Keratinocyte (primary cell): ENCODE measurements around the gene RRP9. TPM values are rescaled to one million over a fixed set of nuclear protein-coding genes. Genes with fewer than 3 reads are reported as not detected.

Source experiments
- DNase-seq: peaks from one replicate; pipeline ENCODE4 v3.0.0-alpha.2; 2011; ENCODE audit warnings: low read depth, missing footprints, low spot score
- FAIRE-seq: peaks from 2 replicates; lab custom pipeline; 2011; peaks lifted over from hg19 to GRCh38; lab: Jason Lieb, UNC
- H2AFZ ChIP-seq: 2 replicates; pipeline ENCODE4 v1.6.0; 2012; ENCODE audit warnings: low read length, control low read depth, inconsistent platforms; ENCODE audit not compliant: control insufficient read depth
- H3K27ac ChIP-seq: 2 replicates; pipeline ENCODE4 v1.5.1; 2011; ENCODE audit warnings: low read length; ENCODE audit not compliant: control insufficient read depth, insufficient read depth
- H3K27me3 ChIP-seq: 3 replicates; pipeline ENCODE4 v1.6.0; 2011; ENCODE audit warnings: low read length; ENCODE audit not compliant: control insufficient read depth, insufficient read depth; ENCODE audit errors: extremely low read depth
- H3K36me3 ChIP-seq, 2 experiments: 2 replicates in 1 of 2; 3 replicates in 1 of 2; pipeline ENCODE4 v1.5.1; 2011; ENCODE audit warnings: low read length in 2 of 2, mild to moderate bottlenecking in 1 of 2; ENCODE audit not compliant: control insufficient read depth in 2 of 2, insufficient read depth in 2 of 2; ENCODE audit errors: extremely low read depth in 1 of 2
- H3K4me1 ChIP-seq: 3 replicates; pipeline ENCODE4 v1.5.1; 2011; ENCODE audit warnings: low read length; ENCODE audit not compliant: control insufficient read depth, insufficient read depth; ENCODE audit errors: extremely low read depth
- H3K4me2 ChIP-seq: 3 replicates; pipeline ENCODE4 v1.6.0; 2011; ENCODE audit warnings: low read depth, low read length; ENCODE audit not compliant: control insufficient read depth, insufficient read depth; ENCODE audit errors: extremely low read depth
- H3K4me3 ChIP-seq, 3 experiments: fragments of 200-600 bp in 1 of 3; sonication (generic) in 1 of 3; 2 replicates in 2 of 3; 3 replicates in 1 of 3; pipeline ENCODE4 v1.5.1; 2011 to 2016; ENCODE audit warnings: low read length in 3 of 3, mild to moderate bottlenecking in 3 of 3, control low read depth in 2 of 3, inconsistent platforms in 1 of 3, low read depth in 1 of 3, mixed read lengths in 1 of 3, mixed run types in 1 of 3, moderate library complexity in 1 of 3; ENCODE audit not compliant: control insufficient read depth in 2 of 3, insufficient read depth in 2 of 3; ENCODE audit errors: extremely low read depth in 1 of 3
- H3K79me2 ChIP-seq: 2 replicates; pipeline ENCODE4 v1.6.0; 2012; ENCODE audit warnings: low read length; ENCODE audit not compliant: control insufficient read depth, insufficient read depth
- H3K9ac ChIP-seq: 3 replicates; pipeline ENCODE4 v1.6.0; 2011; ENCODE audit warnings: low read length; ENCODE audit not compliant: control insufficient read depth, insufficient read depth; ENCODE audit errors: extremely low read depth
- H3K9me1 ChIP-seq: 3 replicates; pipeline ENCODE4 v1.6.0; 2011; ENCODE audit warnings: low read length; ENCODE audit not compliant: control insufficient read depth, insufficient read depth; ENCODE audit errors: extremely low read depth
- H3K9me3 ChIP-seq: 2 replicates; pipeline ENCODE4 v1.5.1; 2012; ENCODE audit warnings: low read depth, low read length; ENCODE audit not compliant: control insufficient read depth
- H4K20me1 ChIP-seq: 3 replicates; pipeline ENCODE4 v1.6.0; 2011; ENCODE audit warnings: low read length; ENCODE audit not compliant: control insufficient read depth, insufficient read depth; ENCODE audit errors: extremely low read depth
- CTCF ChIP-seq, 3 experiments: IDR thresholded peaks in 1 of 3; conservative IDR thresholded peaks in 1 of 3; optimal IDR thresholded peaks in 1 of 3; 2 replicates in 2 of 3; 3 replicates in 1 of 3; pipeline versions ENCODE3 to v1.5.1; 2011; ENCODE audit warnings: low read length in 3 of 3, mild to moderate bottlenecking in 3 of 3, moderate library complexity in 2 of 3, control low read depth in 1 of 3, inconsistent platforms in 1 of 3; ENCODE audit not compliant: insufficient read depth in 2 of 3; ENCODE audit errors: extremely low read depth in 1 of 3
- EZH2 ChIP-seq: IDR thresholded peaks from one replicate; pipeline ENCODE4 v1.6.1; 2012; ENCODE audit warnings: inconsistent platforms, mild to moderate bottlenecking, low read length, moderate library complexity
- dilution Hi-C: fragments of 300-500 bp; cut with MboI; formaldehyde crosslinking; loops from one replicate; pipeline ENCODE4 v1.7.0; 2020; ENCODE audit warnings: low sequenced_read_pairs; ENCODE audit not compliant: extremely low pct_ligation_motif_present
- polyA plus RNA-seq, 5 experiments: library from polyadenylated mRNA; depleted of rRNA in 3 of 5; stranded (reverse) in 3 of 5; stranded (forward) in 1 of 5; unstranded in 1 of 5; fragments of >200 nt; gene quantifications; 1 replicate in 1 of 5; 2 replicates in 3 of 5; 3 replicates in 1 of 5; pipeline versions ENCODE4 v1.2.1 to v1.2.3, GENCODE V29; 2011 to 2012; ENCODE audit warnings: missing spikeins in 2 of 5, low read depth in 1 of 5, low replicate concordance in 1 of 5

The RRP9 gene
- polyA plus RNA-seq, 1 donor (not counting 4 experiments of a cell fraction or from before 2014, with no cell fraction given) = 21.8 TPM

DNA sequence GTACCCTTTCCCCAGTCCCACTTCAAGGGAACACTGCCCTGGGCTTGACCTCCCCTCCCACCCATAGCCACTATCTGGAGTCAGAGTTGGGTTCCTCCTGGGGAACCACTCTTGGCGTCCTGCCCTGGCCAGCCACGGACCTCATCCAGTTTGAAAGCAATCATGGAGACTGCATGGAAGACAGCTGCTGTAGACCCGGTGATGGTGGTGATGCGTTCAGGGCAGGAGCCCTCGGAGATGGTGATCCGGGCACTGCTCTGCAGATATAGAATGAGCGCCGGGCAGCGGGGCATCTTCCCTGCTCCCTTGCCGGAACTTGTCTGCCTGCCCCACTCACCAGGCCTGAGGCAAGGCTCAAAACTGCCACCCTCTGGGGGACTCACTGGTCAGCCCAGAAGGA lies 18.7 kb upstream of the RRP9 start:
- no peak overlapping the region for H2AFZ ChIP-seq
- FAIRE-seq (no peak), DNase-seq (no peak)
- no peaks in the 10 kb centered on the region for H3K9me1 ChIP-seq
- no peaks in the 10 kb centered on the region for H4K20me1 ChIP-seq
- no peak overlapping the region for H3K27ac ChIP-seq
- H3K79me2 ChIP-seq = no peaks in the 10 kb centered on the region
- H3K4me1 ChIP-seq = peaks cover 10% of the 10 kb centered on the region
- H3K27me3 ChIP-seq = peaks cover 4% of the 10 kb centered on the region
- no peak overlapping the region for H3K4me2 ChIP-seq
- no peak overlapping the region for H3K4me3 ChIP-seq
- H3K36me3 ChIP-seq = peaks cover 0 to 25% of the 10 kb centered on the region in 2 experiments
- no peak overlapping the region for H3K9ac ChIP-seq
- H3K9me3 ChIP-seq = no peaks in the 10 kb centered on the region
- dilution Hi-C loops = no loop called here
- TF ChIP-seq CTCF (optimal IDR thresholded peaks at IDR 0.05 in 1 of 3, IDR thresholded peaks at IDR 0.05 in 1 of 3, conservative IDR thresholded peaks at IDR 0.05 in 1 of 3; ENCODE audit: extremely low read depth in 1 of 3, insufficient read depth in 2 of 3, low read length in 3 of 3) = no peak
- TF ChIP-seq EZH2 = no peak

GRCh38 chr3:51959651-51960050 lies 17.9 kb upstream of the RRP9 start:
- Histone ChIP-seq H3K27ac (no peak overlapping the region), H3K9me1 (no peaks in the 10 kb centered on the region), H3K4me1 (peaks cover 11% of the 10 kb centered on the region), H2AFZ (no peak overlapping the region), H3K4me3 (no peak overlapping the region), H3K79me2 (no peaks in the 10 kb centered on the region), H3K27me3 (peaks cover 11% of the 10 kb centered on the region), H3K36me3 (peaks cover 0 to 25% of the 10 kb centered on the region in 2 experiments), H3K9me3 (no peaks in the 10 kb centered on the region), H3K4me2 (no peak overlapping the region), H4K20me1 (no peaks in the 10 kb centered on the region), H3K9ac (no peak overlapping the region)
- FAIRE-seq (no peak), DNase-seq (no peak)
- TF ChIP-seq CTCF (optimal IDR thresholded peaks at IDR 0.05 in 1 of 3, IDR thresholded peaks at IDR 0.05 in 1 of 3, conservative IDR thresholded peaks at IDR 0.05 in 1 of 3; ENCODE audit: extremely low read depth in 1 of 3, insufficient read depth in 2 of 3, low read length in 3 of 3) (no peak), EZH2 (no peak)
- dilution Hi-C loops = no loop called here
